ENCODE data around the gene UBE3B.

The UBE3B gene

DNA sequence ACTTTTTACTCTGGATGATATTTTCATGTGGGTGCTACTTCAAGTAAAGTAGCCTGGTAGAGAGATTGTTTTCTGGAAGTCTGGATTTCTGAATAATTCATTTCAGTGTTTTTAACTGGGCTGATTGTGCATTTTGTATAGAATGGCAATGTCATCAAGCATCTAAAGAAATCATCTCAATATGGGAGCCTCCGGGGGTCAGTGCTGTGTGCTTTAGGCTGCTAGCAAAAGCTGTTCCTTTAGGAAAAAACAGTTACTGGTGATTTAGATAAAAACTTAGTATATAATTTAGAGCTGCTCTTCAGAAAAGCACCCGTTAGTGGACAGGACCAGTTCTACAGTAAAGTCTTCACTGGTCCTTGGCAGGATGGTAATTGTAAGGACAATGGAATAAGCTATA, 5.1 kb downstream of the UBE3B start:
- peaks cover 10% of the 10 kb centered on the region for H3K4me1 ChIP-seq (ENCODE audit: insufficient read depth, low read length, severe bottlenecking)
- no peak overlapping the region for H3K9ac ChIP-seq (ENCODE audit: low read length)
- TF ChIP-seq, protein P1, sequence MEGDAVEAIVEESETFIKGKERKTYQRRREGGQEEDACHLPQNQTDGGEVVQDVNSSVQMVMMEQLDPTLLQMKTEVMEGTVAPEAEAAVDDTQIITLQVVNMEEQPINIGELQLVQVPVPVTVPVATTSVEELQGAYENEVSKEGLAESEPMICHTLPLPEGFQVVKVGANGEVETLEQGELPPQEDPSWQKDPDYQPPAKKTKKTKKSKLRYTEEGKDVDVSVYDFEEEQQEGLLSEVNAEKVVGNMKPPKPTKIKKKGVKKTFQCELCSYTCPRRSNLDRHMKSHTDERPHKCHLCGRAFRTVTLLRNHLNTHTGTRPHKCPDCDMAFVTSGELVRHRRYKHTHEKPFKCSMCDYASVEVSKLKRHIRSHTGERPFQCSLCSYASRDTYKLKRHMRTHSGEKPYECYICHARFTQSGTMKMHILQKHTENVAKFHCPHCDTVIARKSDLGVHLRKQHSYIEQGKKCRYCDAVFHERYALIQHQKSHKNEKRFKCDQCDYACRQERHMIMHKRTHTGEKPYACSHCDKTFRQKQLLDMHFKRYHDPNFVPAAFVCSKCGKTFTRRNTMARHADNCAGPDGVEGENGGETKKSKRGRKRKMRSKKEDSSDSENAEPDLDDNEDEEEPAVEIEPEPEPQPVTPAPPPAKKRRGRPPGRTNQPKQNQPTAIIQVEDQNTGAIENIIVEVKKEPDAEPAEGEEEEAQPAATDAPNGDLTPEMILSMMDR (IDR thresholded peaks at IDR 0.05; ENCODE audit: low read length): no peak
- no peak for TF ChIP-seq EZH2 (IDR thresholded peaks at IDR 0.05; ENCODE audit: borderline replicate concordance, low read length)
- H3K27ac ChIP-seq (ENCODE audit: low read depth, low read length, poor library complexity, severe bottlenecking): no peak overlapping the region
- H3F3A ChIP-seq (ENCODE audit: insufficient read depth, low read length): no peaks in the 10 kb centered on the region
- H3K79me2 ChIP-seq (ENCODE audit: insufficient read depth, low read length): peaks cover 6% of the 10 kb centered on the region; the same call in 1 of the 2 replicates
- no peak overlapping the region for H2AFZ ChIP-seq (ENCODE audit: low read length)
- H3K27me3 ChIP-seq (ENCODE audit: insufficient read depth, low read length): no peaks in the 10 kb centered on the region
- H3K4me2 ChIP-seq (ENCODE audit: low read length): no peak overlapping the region
- peaks cover 15% of the 10 kb centered on the region; the same call in 1 of the 2 replicates for H3K36me3 ChIP-seq (ENCODE audit: insufficient read depth, low read length)
- no peak overlapping the region for H3K4me3 ChIP-seq (ENCODE audit: low read depth, low read length, poor library complexity, severe bottlenecking)
- H3K9me3 ChIP-seq (ENCODE audit: low read length): no peaks in the 10 kb centered on the region
- no peaks in the 10 kb centered on the region for H3K9me2 ChIP-seq (ENCODE audit: low read depth, low read length)
- no peaks in the 10 kb centered on the region for H4K20me1 ChIP-seq (ENCODE audit: insufficient read depth, low read length)

DNA sequence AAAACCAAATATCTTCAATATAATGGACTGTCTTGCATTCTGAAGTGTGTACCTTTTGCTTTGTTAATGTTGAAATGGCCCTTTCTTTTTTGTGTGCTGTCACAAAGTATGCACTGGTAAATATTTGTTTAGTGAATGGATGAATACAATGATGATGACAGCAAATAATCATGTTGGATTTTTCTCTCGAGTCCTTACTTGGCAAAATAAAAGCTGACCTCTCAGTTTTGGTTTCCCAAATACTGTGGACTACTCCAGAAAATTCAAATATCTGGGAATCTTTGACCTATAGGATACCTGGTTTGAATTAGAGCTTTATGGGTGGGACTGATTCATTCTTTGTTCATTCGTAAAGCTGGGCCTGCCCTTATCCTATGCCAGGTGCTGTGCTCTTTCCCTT, 5.5 kb downstream of the UBE3B start:
- Histone ChIP-seq H3K4me3 (ENCODE audit: low read depth, low read length, poor library complexity, severe bottlenecking) (no peak overlapping the region), H3K79me2 (ENCODE audit: insufficient read depth, low read length) (peaks cover 5% of the 10 kb centered on the region; the same call in 1 of the 2 replicates), H3K27me3 (ENCODE audit: insufficient read depth, low read length) (no peaks in the 10 kb centered on the region), H3K9me2 (ENCODE audit: low read depth, low read length) (no peaks in the 10 kb centered on the region), H3K4me2 (ENCODE audit: low read length) (no peak overlapping the region), H3F3A (ENCODE audit: insufficient read depth, low read length) (no peaks in the 10 kb centered on the region), H3K4me1 (ENCODE audit: insufficient read depth, low read length, severe bottlenecking) (peaks cover 10% of the 10 kb centered on the region), H3K36me3 (ENCODE audit: insufficient read depth, low read length) (peaks cover 18% of the 10 kb centered on the region; the same call in 1 of the 2 replicates), H3K9ac (ENCODE audit: low read length) (no peak overlapping the region), H3K9me3 (ENCODE audit: low read length) (no peaks in the 10 kb centered on the region), H3K27ac (ENCODE audit: low read depth, low read length, poor library complexity, severe bottlenecking) (no peak overlapping the region), H2AFZ (ENCODE audit: low read length) (no peak overlapping the region), H4K20me1 (ENCODE audit: insufficient read depth, low read length) (no peaks in the 10 kb centered on the region)
- no peak for TF ChIP-seq EZH2 (IDR thresholded peaks at IDR 0.05; ENCODE audit: borderline replicate concordance, low read length)
- TF ChIP-seq, protein P1 (IDR thresholded peaks at IDR 0.05; ENCODE audit: low read length): no peak

DNA sequence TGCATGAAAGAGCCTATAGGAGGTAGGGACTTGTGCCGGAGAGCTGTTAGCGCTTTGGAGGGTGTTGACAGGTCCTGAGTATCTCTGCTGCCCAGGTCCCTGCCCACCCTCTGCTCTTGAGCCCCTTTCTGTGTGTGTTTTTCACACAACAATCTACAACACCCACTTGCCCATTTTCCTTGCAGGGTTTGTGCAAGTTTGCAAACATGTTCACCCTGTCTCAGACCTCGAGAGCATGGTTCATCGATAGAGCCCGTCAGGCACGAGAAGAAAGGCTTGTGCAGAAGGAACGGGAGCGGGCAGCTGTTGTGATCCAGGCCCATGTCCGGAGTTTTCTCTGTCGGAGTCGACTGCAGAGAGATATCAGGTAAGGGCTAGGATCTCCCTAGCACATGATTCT, 5.9 kb downstream of the UBE3B start:
- Histone ChIP-seq H3K9me2 (ENCODE audit: low read depth, low read length) (no peaks in the 10 kb centered on the region), H3K4me2 (ENCODE audit: low read length) (no peak overlapping the region), H3K4me1 (ENCODE audit: insufficient read depth, low read length, severe bottlenecking) (peaks cover 5% of the 10 kb centered on the region), H3K9me3 (ENCODE audit: low read length) (no peaks in the 10 kb centered on the region), H3K36me3 (ENCODE audit: insufficient read depth, low read length) (peaks cover 22% of the 10 kb centered on the region; the same call in 1 of the 2 replicates), H2AFZ (ENCODE audit: low read length) (no peak overlapping the region), H3K4me3 (ENCODE audit: low read depth, low read length, poor library complexity, severe bottlenecking) (no peak overlapping the region), H4K20me1 (ENCODE audit: insufficient read depth, low read length) (no peaks in the 10 kb centered on the region), H3K79me2 (ENCODE audit: insufficient read depth, low read length) (0 out of 2 replicates have a peak, but pooled peaks cover under 1% of the 10 kb centered on the region), H3K9ac (ENCODE audit: low read length) (no peak overlapping the region), H3K27me3 (ENCODE audit: insufficient read depth, low read length) (no peaks in the 10 kb centered on the region), H3F3A (ENCODE audit: insufficient read depth, low read length) (no peaks in the 10 kb centered on the region), H3K27ac (ENCODE audit: low read depth, low read length, poor library complexity, severe bottlenecking) (no peak overlapping the region)
- no peak for TF ChIP-seq EZH2 (IDR thresholded peaks at IDR 0.05; ENCODE audit: borderline replicate concordance, low read length)
- TF ChIP-seq, protein P1 (IDR thresholded peaks at IDR 0.05; ENCODE audit: low read length): no peak

Measured in OCI-LY1 (cell line).